UCSD-AML1 (cell line): ENCODE data around the gene CAMTA2.
A peak's percentile ranks its signal among the peaks of the same experiment; 100 is the strongest.
"Not testable (repeated sequence)": the region's sequence is repeated elsewhere in the genome, so short reads cannot be mapped to it uniquely, and the experiment has no call there.

Source experiments
- DNase-seq: peaks from one replicate; lab custom pipeline; 2025; ENCODE audit not compliant: unreplicated experiment; lab: John Stamatoyannopoulos, UW

Gene CAMTA2

DNA sequence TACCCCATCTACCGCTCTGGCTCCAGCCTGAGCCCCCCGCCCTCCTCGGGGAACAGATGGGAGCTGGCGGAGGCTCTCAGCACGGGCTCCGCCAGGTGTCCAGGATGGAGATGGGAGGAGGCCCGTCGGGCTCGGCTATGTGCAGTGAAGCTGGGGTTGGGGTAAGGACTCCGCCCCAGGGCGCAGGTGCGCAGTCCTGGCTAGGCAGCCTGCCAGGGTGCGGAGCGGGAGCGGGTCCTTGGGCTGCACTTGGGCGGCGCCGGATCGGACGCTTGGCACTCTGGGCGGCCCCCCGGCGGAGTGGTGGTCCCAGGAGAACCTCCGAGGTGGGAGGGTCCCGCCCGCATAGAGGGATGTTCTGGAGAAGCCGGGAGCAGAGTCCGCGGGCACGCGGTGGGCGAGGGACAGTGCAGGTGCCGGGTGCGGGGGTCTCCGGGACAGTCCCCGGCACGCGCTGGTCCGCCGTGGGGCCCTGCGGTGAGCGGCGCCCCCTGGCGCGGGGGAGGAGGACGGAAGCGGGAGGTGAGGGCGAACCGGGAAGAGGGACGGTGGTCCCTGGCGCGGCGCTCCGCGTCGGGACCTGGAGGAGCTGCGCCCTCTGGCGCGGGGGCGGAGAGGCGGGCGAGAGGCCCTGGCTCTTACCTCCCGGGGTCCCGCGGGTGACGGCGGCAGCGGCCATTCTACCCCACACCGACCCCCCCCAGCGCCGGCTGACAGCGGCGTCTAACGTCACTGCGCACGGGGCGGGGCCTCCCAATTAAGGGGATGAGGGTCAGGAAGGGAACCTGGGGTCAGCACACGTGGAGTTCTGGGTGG is at the start of gene CAMTA2:
Gene CAMTA2, minus strand, starts transcription at position 725 of the 816 bp plus-strand sequence. CDS start 1,453 bp downstream, outside the sequence.
- peak; percentile 96 for DNase-seq

GRCh38 chr17:5035315-5035714 is 47.8 kb upstream of the CAMTA2 start, which contains the start of gene SLC52A1:
TSS of gene SLC52A1 (minus strand) at chr17:5035426. CDS start at chr17:5034606, 820 bp downstream.
- no peak for DNase-seq

DNA sequence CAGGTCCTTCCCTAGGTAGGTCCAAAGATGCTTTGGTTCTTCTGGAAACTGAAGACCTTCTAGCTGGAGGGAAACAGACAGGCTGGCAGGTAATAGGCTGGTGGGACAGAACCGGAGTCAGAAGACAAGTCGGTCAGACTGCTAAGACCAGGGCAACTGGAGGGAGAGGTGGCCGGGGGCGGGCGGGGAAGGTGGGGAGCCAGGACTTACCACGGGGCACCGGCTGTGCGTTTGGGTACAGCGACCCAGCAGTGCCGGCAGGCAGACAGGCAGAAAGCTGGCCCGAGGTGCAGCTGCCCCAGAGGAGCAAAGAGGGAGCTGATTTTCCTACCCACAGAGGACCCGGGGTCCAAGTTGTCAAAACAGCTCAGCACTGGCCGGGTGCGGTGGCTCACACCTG is 47.2 kb upstream of the CAMTA2 start:
- no peak for DNase-seq

GRCh38 chr17:5034063-5034462 is 46.6 kb upstream of the CAMTA2 start:
- no peak for DNase-seq

- no peak for DNase-seq
These were observed 46.0 kb upstream of the CAMTA2 start for GRCh38 chr17:5033352-5034015.

DNA sequence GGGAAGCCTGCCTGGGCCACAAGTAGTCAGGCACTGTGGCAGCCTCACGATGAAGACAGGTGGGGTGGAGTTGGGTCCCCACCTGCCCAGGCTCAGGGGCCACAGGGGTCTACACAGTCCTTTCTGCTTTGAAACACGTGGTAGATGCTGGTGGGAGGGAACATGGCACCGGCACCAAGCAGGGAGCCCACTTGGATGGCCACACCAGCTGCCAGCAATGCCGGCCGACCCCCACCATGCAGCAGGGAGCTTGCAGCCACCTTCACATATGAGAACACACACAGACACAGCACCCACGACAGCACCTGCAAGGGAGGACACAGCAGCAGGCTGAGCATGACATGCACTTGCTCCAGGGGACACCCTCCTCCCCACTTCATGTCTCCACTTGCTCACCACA is 45.4 kb upstream of the CAMTA2 start:
- no peak for DNase-seq

GRCh38 chr17:5031365-5032082 is 44.0 kb upstream of the CAMTA2 start:
- DNase-seq, result peak; percentile 78

DNA sequence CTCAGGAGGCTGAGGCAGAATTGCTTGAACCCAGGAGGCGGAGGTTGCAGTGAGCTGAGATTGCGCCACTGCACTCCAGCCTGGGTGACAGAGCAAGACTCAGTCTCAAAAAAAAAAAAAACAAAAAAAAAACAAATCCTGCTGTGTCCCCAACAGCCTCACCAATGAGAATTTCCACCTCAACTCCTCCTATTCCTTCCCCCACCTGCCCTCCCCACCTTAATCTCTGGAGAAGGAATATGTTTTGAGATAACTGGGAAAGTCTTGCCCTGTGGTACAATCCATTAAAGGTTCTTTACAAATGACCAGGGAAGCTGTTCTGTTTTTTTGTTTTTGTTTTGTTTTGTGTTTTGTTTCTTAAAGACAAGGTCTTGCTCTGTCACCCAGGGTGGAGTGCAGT is 42.7 kb upstream of the CAMTA2 start:
- DNase-seq, result not testable (repeated sequence)

GRCh38 chr17:5027916-5028315 is 40.4 kb upstream of the CAMTA2 start:
- DNase-seq, result no peak

GRCh38 chr17:5027299-5027698 is 39.8 kb upstream of the CAMTA2 start:
- DNase-seq, result no peak

DNA sequence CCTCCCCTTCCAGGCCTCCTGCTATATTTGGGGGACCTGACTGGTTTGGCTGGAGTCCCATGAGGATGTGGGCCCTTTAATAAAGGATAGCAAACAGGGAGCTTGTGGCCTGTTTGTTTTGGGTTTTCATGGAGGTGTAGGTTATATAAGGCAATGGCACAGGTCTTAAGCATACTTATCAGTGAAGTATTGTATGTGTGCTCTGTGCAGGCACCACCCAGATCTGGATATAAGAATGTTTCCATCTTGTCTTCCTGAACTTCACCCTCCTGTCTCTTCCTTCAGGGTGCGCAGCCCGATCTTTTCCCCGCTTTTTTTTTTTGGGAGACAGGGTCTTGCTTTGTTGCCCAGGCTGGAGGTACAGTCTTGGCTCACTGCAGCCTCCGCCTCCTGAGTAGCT is 37.1 kb upstream of the CAMTA2 start:
- no peak for DNase-seq

GRCh38 chr17:5023588-5024147 is 36.2 kb upstream of the CAMTA2 start:
- no peak for DNase-seq

- DNase-seq, result no peak
These were observed 34.8 kb upstream of the CAMTA2 start for GRCh38 chr17:5022171-5022711.

- no peak for DNase-seq
These were observed 33.1 kb upstream of the CAMTA2 start for GRCh38 chr17:5020502-5021023.

DNA sequence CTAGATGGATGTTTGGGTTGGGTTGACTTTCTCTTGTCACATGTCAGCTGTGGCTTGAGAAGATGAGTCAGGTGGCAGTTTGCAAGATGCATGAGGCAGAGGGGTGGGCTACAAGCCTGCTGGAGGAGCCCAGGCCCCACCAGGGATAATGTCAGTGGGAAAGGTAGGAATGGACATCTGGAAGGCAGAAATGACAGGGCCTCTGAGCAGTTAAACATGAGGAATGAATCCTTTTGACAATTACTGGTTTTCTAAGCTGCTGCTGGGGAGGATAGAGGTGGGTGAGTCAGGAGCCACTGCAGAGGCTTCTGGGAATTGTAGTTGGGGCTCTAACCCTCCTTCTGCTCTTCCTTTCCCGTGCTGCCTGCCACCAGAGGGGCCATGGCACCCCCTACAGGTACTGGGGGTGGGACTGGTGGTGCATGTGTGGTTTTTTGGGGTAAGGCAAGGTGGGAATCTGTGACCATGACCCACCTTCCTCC is 32.0 kb upstream of the CAMTA2 start:
- DNase-seq, result peak; percentile 21

GRCh38 chr17:5014357-5014756 is 26.9 kb upstream of the CAMTA2 start:
- DNase-seq, result no peak

DNA sequence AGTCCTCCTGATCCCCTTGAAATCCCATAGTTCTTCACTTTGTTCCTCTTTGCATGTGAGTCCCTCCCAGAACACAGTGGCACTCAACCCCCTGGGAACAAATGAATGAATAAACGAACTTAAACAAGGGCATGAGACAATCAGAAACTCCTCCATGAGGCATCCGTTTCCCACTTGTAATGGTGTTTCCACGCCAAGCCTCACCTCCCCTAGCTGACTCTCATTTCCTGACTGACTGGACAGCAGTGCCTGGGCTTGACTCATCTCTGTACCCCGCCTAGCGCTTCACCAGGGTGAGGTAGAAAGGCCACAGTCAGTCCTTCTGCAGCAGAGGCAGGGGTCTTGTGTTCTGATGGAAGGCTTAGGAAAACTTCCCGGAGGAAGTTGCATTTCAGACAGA is 24.5 kb upstream of the CAMTA2 start:
- no peak for DNase-seq

GRCh38 chr17:5003214-5003867 is 15.9 kb upstream of the CAMTA2 start:
- no peak for DNase-seq

- DNase-seq, result no peak
These were observed 14.8 kb upstream of the CAMTA2 start for GRCh38 chr17:5002121-5002788.

- DNase-seq, result no peak
These were observed 12.8 kb upstream of the CAMTA2 start for GRCh38 chr17:5000237-5000639.
